Neural cell (in vitro differentiated cells): ENCODE measurements around the gene MAJIN.

ENCODE experiments used
- CTCF ChIP-seq: fragments of 450-650 bp; IDR thresholded peaks from 2 replicates; pipeline ENCODE4 v1.5.1; 2014; ENCODE audit warnings: antibody characterized with exemption, mild to moderate bottlenecking, moderate library complexity; ENCODE audit not compliant: poor library complexity, severe bottlenecking
- EP300 ChIP-seq: fragments of 450-650 bp; conservative IDR thresholded peaks from 2 replicates; pipeline ENCODE4 v1.6.1; 2014; ENCODE audit warnings: antibody characterized with exemption, mild to moderate bottlenecking, moderate library complexity; ENCODE audit not compliant: poor library complexity, severe bottlenecking
- POLR2AphosphoS5 ChIP-seq: IDR thresholded peaks from 2 replicates; pipeline ENCODE4 v1.6.1; 2012
- REST ChIP-seq: IDR thresholded peaks from 2 replicates; pipeline ENCODE4 v1.6.1; 2012; ENCODE audit warnings: borderline replicate concordance

- TF ChIP-seq POLR2AphosphoS5 = no peak
- no peak for TF ChIP-seq CTCF
- no peak for TF ChIP-seq REST
- TF ChIP-seq EP300 = no peak
Measured at GRCh38 chr11:64916040-64916774, 55.7 kb downstream of the MAJIN start.
